Neuronal stem cell (in vitro differentiated cells): ENCODE measurements around the gene LZTS3.
A peak's percentile ranks its signal among the peaks of the same experiment; 100 is the strongest.

Source experiments
- DNase-seq: peaks from one replicate; pipeline ENCODE4 v3.0.0-alpha.2; 2013; ENCODE audit warnings: low spot score
- H2AFZ ChIP-seq: one replicate; pipeline ENCODE4 v1.6.1; 2013; ENCODE audit warnings: mild to moderate bottlenecking, low read length, inconsistent platforms
- H2AK5ac ChIP-seq: 2 replicates; pipeline ENCODE4 v1.6.1; 2013; ENCODE audit warnings: low read depth, mild to moderate bottlenecking, inconsistent platforms, low read length, moderate library complexity, mixed read lengths
- H2BK120ac ChIP-seq: 2 replicates; pipeline ENCODE4 v1.6.1; 2013; ENCODE audit warnings: low read depth, mild to moderate bottlenecking, inconsistent platforms, low read length, moderate library complexity, mixed read lengths
- H2BK12ac ChIP-seq: one replicate; pipeline ENCODE4 v1.6.1; 2013; ENCODE audit warnings: low read length, inconsistent platforms
- H2BK15ac ChIP-seq: 2 replicates; pipeline ENCODE4 v1.6.1; 2013; ENCODE audit warnings: mild to moderate bottlenecking, low read length, inconsistent platforms, mixed read lengths
- H2BK5ac ChIP-seq: one replicate; pipeline ENCODE4 v1.6.1; 2013; ENCODE audit warnings: inconsistent platforms, mild to moderate bottlenecking, low read length, moderate library complexity
- H3K14ac ChIP-seq: one replicate; pipeline ENCODE4 v1.6.1; 2013; ENCODE audit warnings: low read length, inconsistent platforms
- H3K18ac ChIP-seq: 2 replicates; pipeline ENCODE4 v1.6.1; 2013; ENCODE audit warnings: low read length, inconsistent platforms
- H3K23ac ChIP-seq: 2 replicates; pipeline ENCODE4 v1.6.1; 2013; ENCODE audit warnings: low read depth, mild to moderate bottlenecking, mixed read lengths, low read length, inconsistent platforms; ENCODE audit not compliant: poor library complexity
- H3K27ac ChIP-seq: replicated peaks from 3 replicates; pipeline ENCODE4 v1.5.1; 2013; ENCODE audit warnings: low read length, inconsistent platforms
- H3K27me3 ChIP-seq, 3 experiments: 2 replicates each; pipeline ENCODE4 v1.6.1; 2013; ENCODE audit warnings: low read length in 3 of 3, mild to moderate bottlenecking in 2 of 3, inconsistent platforms in 1 of 3, low read depth in 1 of 3, mixed read lengths in 1 of 3, moderate library complexity in 1 of 3; ENCODE audit not compliant: control insufficient read depth in 3 of 3, insufficient read depth in 3 of 3
- H3K36me3 ChIP-seq, 2 donors: replicated peaks in 1 of 2; 2 replicates each; pipeline ENCODE4 v1.6.1; 2013; ENCODE audit warnings: low read length in 2 of 2; ENCODE audit not compliant: control insufficient read depth in 2 of 2, insufficient read depth in 2 of 2
- H3K4ac ChIP-seq: 2 replicates; pipeline ENCODE4 v1.6.1; 2013; ENCODE audit warnings: inconsistent platforms, mild to moderate bottlenecking, low read length, moderate library complexity
- H3K4me1 ChIP-seq, 2 donors: 1 replicate in 1 of 2; 2 replicates in 1 of 2; pipeline ENCODE4 v1.6.1; 2013; ENCODE audit warnings: low read length in 2 of 2, low read depth in 1 of 2; ENCODE audit not compliant: control insufficient read depth in 2 of 2, insufficient read depth in 1 of 2
- H3K4me2 ChIP-seq: one replicate; pipeline ENCODE4 v1.6.1; 2013; ENCODE audit warnings: mild to moderate bottlenecking, low read length, inconsistent platforms; ENCODE audit not compliant: insufficient read depth, poor library complexity, severe bottlenecking
- H3K4me3 ChIP-seq, 2 donors: 2 replicates each; pipeline ENCODE4 v1.5.1; 2013; ENCODE audit warnings: low read length in 2 of 2, mild to moderate bottlenecking in 2 of 2, inconsistent platforms in 1 of 2, moderate library complexity in 1 of 2
- H3K79me1 ChIP-seq: one replicate; pipeline ENCODE4 v1.6.1; 2013; ENCODE audit warnings: low read depth, mild to moderate bottlenecking, inconsistent platforms, low read length, moderate library complexity
- H3K9ac ChIP-seq: one replicate; pipeline ENCODE4 v1.6.1; 2013; ENCODE audit warnings: mild to moderate bottlenecking, low read depth, low read length, inconsistent platforms; ENCODE audit not compliant: poor library complexity
- H3K9me3 ChIP-seq, 2 donors: replicated peaks in 1 of 2; 2 replicates each; pipeline versions ENCODE3 to v1.6.1; 2013; ENCODE audit warnings: low read length in 2 of 2, mild to moderate bottlenecking in 2 of 2, inconsistent platforms in 1 of 2, low read depth in 1 of 2, mixed read lengths in 1 of 2, moderate library complexity in 1 of 2; ENCODE audit not compliant: control insufficient read depth in 2 of 2, insufficient read depth in 1 of 2
- H4K8ac ChIP-seq: one replicate; pipeline ENCODE4 v1.6.1; 2013; ENCODE audit warnings: low read depth, mild to moderate bottlenecking, inconsistent platforms, low read length, moderate library complexity
- H4K91ac ChIP-seq: one replicate; pipeline ENCODE4 v1.6.1; 2013; ENCODE audit warnings: low read length, low read depth, mild to moderate bottlenecking, inconsistent platforms; ENCODE audit not compliant: poor library complexity
- WGBS, 2 donors: extraction: QIAGEN DNeasy Blood & Tissue Kit; methylation state at CpG; one replicate each; pipeline ENCODE4 v1.1.7; 2013; ENCODE audit warnings: missing lambda C conversion rate in 2 of 2, mixed read lengths in 1 of 2; ENCODE audit not compliant: insufficient read length in 2 of 2, insufficient replicate concordance in 1 of 2; ENCODE audit errors: extremely low coverage in 2 of 2; 5-methylcytosine and 5-hydroxymethylcytosine counted together

Gene LZTS3

DNA sequence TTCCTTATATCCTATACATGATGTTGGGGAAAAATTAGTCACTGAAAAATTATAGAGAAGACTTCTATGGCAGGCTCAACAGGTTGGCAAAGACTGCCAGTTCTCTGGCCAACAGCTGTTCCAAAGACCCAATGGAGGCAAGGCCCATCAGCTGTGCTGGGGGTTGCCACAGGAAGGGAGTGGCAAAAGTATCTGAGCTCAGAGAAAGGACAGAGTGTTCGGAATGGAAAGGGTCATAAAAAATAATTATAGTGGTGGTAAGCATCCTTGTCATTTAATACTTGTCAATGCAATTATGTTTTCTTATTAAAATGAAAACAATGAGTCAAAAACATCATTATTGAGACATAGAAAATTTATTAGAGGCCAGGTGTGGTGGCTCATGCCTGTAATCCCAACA, 49.8 kb downstream of the LZTS3 start:
- Histone ChIP-seq H4K8ac (no peak overlapping the region), H3K4me1 (no peaks in the 10 kb centered on the region), H3K14ac (no peak overlapping the region), H3K18ac (no peak overlapping the region), H2BK12ac (no peak overlapping the region), H3K4ac (no peak overlapping the region), H2AFZ (no peak overlapping the region), H3K79me1 (no peaks in the 10 kb centered on the region), H3K27me3 (no peaks in the 10 kb centered on the region), H2BK120ac (no peak overlapping the region), H3K23ac (no peak overlapping the region), H3K9me3 (peaks cover 16 to 26% of the 10 kb centered on the region in 2 donors), H2AK5ac (no peak overlapping the region), H3K27ac (no peak overlapping the region), H3K4me2 (no peak overlapping the region), H3K4me3 (no peak overlapping the region), H3K36me3 (peaks cover 19 to 38% of the 10 kb centered on the region in 2 donors), H2BK15ac (no peak overlapping the region), H3K9ac (no peak overlapping the region), H2BK5ac (no peak overlapping the region), H4K91ac (no peak overlapping the region)
- WGBS, 2 donors = no CpG with 5 or more reads among the region's 1 CpG
- no peak for DNase-seq

DNA sequence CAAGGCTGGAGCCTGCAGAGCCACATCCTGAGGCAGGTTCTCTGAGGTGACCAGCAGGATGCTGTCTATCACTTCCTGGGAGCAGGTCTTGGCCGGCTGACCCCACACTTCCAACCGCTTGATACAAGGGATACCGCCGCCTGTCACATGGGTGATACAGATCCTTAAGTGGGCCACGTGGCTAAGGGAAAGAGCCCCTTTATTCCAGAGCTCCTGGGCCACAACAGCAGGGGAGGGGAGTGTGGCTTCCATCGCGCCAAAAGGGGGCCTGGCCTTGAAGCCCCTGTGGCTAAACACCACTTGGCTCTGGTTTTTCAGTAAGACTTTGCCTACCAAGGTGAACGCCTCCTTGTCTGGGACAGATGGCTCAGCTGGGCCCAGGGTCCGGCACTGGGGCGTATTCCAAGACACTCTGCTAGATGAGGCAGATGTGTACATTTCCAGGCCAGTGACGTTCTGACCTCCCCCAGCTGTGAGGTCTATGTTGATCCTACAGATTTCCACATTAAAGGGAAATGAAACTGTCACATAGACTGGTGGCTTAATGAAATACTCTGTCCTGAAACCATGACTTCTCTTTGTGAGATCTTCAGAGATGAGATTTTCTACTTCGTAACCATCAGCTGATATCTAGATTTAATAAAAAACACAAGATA, 51.3 kb downstream of the LZTS3 start:
- H3K27me3 ChIP-seq = no peaks in the 10 kb centered on the region
- no peak overlapping the region for H2AK5ac ChIP-seq
- H3K18ac ChIP-seq = no peak overlapping the region
- H3K27ac ChIP-seq = no peak overlapping the region
- no peak overlapping the region for H4K91ac ChIP-seq
- H3K14ac ChIP-seq = no peak overlapping the region
- no peak overlapping the region for H3K4me3 ChIP-seq
- no peaks in the 10 kb centered on the region for H3K4me1 ChIP-seq
- DNase-seq = no peak
- H3K4me2 ChIP-seq = no peak overlapping the region
- no peak overlapping the region for H2AFZ ChIP-seq
- no peak overlapping the region for H3K4ac ChIP-seq
- no CpG with 5 or more reads among the region's 12 CpGs for WGBS, 2 donors
- H2BK15ac ChIP-seq = no peak overlapping the region
- H3K9me3 ChIP-seq = peaks cover 16 to 26% of the 10 kb centered on the region in 2 donors
- H3K23ac ChIP-seq = no peak overlapping the region
- H2BK12ac ChIP-seq = no peak overlapping the region
- H3K79me1 ChIP-seq = no peaks in the 10 kb centered on the region
- H3K36me3 ChIP-seq = peaks cover 19 to 38% of the 10 kb centered on the region in 2 donors
- no peak overlapping the region for H2BK120ac ChIP-seq
- no peak overlapping the region for H2BK5ac ChIP-seq
- no peak overlapping the region for H3K9ac ChIP-seq
- no peak overlapping the region for H4K8ac ChIP-seq

DNA sequence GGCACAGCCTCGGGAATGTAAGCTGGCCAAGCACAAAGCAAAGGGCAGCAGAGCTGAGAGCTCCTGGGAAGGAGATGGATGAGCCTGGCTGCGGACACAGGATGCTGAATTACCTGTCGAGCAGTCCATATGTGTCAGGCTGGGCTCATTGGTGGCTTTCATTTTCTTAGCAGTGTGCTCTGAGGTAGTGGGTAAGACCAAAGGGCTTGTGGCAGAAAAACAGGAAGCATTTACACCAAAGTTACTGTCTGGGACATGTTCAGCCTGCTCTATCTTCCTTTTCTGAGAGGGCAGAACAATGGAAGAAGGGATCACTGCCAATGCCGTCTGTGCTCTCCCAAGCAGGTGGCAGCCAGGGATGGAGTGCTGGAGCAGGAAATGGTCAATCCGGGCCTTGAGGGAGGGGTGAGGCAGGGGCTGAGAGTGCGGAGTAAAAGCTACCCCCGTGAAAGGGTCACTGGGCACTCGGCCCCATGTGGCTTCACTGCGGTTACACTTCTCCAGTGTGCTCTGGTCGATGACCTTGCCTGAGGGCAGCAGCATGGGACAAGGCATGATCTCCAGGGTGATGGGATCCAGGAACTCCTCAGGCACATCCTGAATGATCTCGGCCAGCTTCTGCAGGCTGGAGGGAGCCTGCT, 52.0 kb downstream of the LZTS3 start:
- Histone ChIP-seq H4K8ac (no peak overlapping the region), H3K27ac (no peak overlapping the region), H3K4me3 (no peak overlapping the region), H3K36me3 (peaks cover 19 to 38% of the 10 kb centered on the region in 2 donors), H3K18ac (no peak overlapping the region), H3K4me1 (no peaks in the 10 kb centered on the region), H3K9ac (no peak overlapping the region), H3K79me1 (no peaks in the 10 kb centered on the region), H2AFZ (no peak overlapping the region), H2BK15ac (no peak overlapping the region), H2BK120ac (no peak overlapping the region), H3K4me2 (no peak overlapping the region), H3K14ac (no peak overlapping the region), H4K91ac (no peak overlapping the region), H3K4ac (no peak overlapping the region), H3K9me3 (peaks cover 16 to 24% of the 10 kb centered on the region in 2 donors), H2AK5ac (no peak overlapping the region), H3K27me3 (no peaks in the 10 kb centered on the region), H2BK12ac (no peak overlapping the region), H3K23ac (no peak overlapping the region), H2BK5ac (no peak overlapping the region)
- no CpG with 5 or more reads among the region's 11 CpGs for WGBS, 2 donors
- DNase-seq = no peak

DNA sequence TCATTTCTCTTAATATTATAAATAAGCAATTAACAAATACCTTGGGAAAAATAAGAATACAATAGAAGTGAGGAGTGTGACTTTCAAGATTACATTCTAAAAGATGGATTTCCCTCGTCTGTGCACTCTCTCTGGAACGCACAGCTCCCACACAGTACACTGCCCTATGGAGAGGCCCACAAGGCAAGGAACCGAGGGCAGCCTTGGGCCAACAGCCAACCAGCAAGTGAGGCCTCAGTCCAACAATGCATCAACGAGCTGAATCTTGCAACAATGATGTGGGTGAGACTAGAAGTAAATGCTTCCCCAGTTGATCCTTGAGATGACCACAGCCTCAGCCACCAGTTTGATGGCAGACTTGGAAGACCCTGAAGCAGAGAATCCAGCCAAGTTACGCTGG, 54.3 kb downstream of the LZTS3 start:
- Histone ChIP-seq H3K4me3 (no peak overlapping the region), H2AK5ac (no peak overlapping the region), H2BK5ac (no peak overlapping the region), H4K8ac (no peak overlapping the region), H3K27me3 (no peaks in the 10 kb centered on the region), H3K36me3 (peaks cover 22 to 48% of the 10 kb centered on the region in 2 donors), H2BK15ac (no peak overlapping the region), H3K4me1 (peaks cover 0 to 3% of the 10 kb centered on the region in 2 donors), H2BK12ac (no peak overlapping the region), H3K18ac (no peak overlapping the region), H3K9me3 (peaks cover 16 to 22% of the 10 kb centered on the region in 2 donors), H3K23ac (no peak overlapping the region), H4K91ac (no peak overlapping the region), H3K27ac (no peak overlapping the region), H3K14ac (no peak overlapping the region), H3K9ac (peak overlapping the region; percentile 30), H2BK120ac (no peak overlapping the region), H3K4me2 (no peak overlapping the region), H2AFZ (no peak overlapping the region), H3K79me1 (peaks cover 2% of the 10 kb centered on the region), H3K4ac (no peak overlapping the region)
- no CpG with 5 or more reads among the region's 5 CpGs for WGBS, 2 donors
- no peak for DNase-seq
